Esophagus mucosa (tissue), 1 donor: ENCODE measurements around the gene KCND3. TPM values are rescaled to one million over a fixed set of nuclear protein-coding genes. Genes with fewer than 3 reads are reported as not detected.
A peak's percentile ranks its signal among the peaks of the same experiment; 100 is the strongest.

Experiments used
- ATAC-seq: fragments of 200-7000 bp; cut with Tn5 transposase; one replicate; pipeline ENCODE4 v1.9.1; 2020
- total RNA-seq: library from RNA; stranded (reverse); gene quantifications from one replicate; pipeline ENCODE4 v1.2.4, GENCODE V29; 2023
- donor health status: DM: yes; HTN: yes; CAD: no.

Gene KCND3
- total RNA-seq = 1.7 TPM

DNA sequence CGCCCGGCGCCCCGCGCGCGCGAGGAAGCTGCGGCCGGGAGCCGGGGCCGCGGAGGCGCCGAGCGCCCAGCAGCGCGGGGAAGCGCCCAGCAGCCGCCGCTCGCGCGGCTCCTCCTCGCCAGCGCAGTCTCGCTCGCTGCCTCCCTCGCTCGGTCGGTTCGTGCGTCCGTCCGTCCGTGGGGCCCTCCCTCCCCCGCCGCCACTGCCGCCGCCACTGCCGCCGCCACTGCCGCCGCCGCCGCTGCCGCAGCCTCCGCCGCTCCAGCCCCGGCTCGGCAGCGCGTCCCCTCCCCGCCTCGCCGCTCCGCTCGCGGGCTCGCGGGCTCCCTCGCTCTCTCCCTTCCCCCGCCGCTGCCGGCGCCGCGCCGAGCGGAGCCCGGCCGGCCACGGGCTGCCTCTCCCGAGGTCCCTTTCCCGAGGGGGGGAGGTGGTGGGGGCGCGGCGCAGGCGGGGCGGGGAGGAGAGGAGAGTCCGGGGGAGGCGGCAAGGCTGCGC lies at the start of gene KCND3:
TSS of gene KCND3 (minus strand) at position 138 of the 495 bp plus-strand sequence.
- ATAC-seq = peak; percentile 19

DNA sequence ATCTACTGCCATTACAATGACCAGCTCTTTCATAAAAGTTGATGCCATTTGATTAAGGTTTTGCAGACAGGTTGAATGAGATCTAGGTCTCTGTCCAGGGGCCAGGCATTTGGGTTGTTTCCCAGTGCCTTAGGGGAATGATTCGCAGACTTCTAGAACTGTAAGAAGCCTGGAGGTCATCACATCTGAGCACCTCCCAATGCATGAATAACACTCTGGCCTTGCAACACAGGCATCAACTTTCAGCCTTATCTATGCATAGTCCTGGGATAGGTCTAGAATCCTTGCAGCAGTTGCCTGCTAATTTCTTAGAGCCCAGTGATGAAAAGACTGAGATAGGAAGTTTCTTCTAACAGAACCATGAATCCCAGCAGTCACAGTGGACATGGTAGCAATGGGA lies 44.8 kb upstream of the KCND3 start:
- no peak for ATAC-seq

DNA sequence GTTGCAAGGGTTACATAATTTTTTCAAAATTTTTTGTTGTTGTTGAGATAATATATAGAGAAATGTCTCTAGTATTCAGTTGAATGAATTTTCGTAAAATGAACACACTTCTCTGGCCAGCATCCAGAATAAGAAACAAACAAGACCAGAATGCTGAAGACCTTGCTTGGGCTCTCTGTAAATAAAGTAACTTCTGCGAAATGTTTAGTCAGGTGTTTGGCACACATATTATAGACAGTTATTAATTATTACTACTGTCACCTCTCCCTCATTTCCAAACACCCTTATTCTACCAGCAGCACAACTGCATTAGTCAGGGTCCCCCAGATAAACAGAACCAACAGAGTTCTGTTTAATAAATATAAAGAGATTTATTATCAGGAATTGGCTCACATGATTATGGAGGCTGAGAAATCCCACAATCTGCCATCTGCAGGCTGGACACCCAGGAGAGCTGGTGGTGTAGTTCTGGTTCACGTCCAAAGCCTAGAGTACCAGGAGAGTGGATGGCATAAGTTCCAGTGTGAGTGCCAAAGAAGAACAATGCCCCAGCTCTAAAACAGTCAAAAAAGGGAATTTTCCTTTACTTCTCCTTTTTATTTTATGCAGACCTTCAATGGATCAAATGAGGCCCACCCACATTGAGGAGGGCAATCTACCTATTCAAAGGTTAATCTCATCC lies 44.1 kb upstream of the KCND3 start:
- ATAC-seq = no peak

DNA sequence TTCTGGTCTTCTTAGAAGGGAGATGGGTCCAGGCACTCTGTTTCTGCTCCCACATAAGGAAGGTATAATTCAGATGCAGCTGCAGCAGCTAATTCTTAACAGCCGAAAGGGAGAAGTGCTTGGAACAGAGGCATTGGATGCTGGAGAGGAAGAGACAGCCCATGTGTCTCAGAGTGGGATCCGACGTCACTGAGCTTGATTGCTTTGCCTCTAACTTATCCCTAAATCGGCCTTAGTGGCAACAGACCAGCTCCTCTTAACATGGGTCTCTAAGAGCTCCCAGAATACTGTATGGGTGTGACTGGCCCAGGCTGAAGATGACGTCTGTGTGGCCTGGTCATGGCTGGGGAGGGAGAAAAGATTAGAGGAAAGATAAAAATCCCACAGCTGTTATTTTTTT lies 40.7 kb upstream of the KCND3 start:
- ATAC-seq = no peak

DNA sequence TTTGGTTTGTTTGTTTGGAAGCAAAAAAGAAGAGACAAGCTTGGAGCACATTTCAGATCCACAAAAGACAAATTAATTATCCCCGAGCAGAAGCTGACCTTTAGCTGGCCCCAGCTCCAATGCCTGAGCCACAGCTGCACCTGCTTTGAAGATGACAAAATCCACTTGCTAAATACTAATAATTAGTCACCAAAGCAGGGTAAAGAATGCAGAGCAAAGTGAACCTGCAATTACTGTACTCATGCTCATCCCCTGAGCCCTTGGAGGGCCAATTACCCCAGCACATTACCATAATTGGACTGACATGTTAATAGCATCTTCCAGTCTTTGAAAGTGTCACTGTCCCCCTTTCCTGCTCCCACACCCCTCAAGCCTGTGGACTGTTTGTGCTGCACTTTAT lies 38.2 kb upstream of the KCND3 start:
- no peak for ATAC-seq

DNA sequence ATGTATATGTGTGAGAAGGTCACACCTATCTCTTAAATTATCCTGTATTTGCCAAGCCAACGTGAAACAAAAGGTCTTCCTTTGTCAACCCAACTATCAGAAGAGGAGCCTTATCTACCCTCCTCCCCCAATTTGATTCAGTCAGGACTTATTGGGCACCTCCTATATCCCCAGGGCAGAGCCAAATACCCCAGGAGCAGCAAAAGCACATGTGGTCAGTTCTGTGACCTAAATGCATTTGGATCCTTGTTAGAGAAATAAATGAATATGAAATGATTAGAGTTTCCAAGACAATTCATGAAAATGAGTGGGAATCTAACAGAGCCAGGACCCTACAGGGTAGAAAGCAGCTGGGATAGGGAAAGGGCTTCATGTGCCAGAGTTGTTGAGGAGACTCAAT lies 37.0 kb upstream of the KCND3 start:
- ATAC-seq = no peak

DNA sequence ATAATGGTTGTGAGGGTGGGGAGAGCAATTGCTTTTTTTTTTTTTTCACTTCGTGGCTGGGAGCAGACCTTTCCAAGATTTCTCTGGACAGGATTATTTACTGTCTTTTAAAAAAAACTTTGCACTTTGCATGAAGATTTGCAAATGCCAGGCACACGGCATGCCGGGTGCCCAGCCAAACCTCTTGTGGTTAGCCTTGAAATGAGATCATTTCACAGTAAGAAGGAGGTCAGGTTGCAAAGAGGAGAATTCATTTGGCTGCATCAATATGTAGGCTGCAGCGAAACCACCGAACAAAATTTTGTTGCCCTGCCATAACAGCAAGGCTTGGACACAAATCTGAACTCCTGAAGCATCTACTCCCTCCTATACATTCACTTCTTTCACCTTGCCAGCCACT lies 36.5 kb upstream of the KCND3 start:
- ATAC-seq = no peak

DNA sequence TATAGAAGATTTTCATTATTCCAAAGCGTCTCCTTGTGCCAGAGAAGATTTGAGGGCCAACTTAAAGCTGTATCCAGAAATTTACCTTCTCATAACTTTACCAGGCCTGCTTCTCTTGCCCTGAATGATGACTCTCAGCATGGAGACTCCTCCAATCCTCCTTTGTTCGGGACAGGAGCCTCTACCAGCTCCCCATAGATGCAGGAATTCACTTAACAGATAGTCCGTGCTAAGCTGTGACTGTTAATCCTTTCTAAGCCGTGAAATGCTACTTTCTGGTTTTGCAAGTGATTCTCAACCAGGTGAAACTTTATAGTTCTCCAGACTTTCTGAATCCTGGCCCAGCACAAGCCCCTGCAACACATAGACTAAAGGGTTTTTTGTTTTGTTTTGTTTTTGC lies 31.8 kb upstream of the KCND3 start:
- no peak for ATAC-seq

DNA sequence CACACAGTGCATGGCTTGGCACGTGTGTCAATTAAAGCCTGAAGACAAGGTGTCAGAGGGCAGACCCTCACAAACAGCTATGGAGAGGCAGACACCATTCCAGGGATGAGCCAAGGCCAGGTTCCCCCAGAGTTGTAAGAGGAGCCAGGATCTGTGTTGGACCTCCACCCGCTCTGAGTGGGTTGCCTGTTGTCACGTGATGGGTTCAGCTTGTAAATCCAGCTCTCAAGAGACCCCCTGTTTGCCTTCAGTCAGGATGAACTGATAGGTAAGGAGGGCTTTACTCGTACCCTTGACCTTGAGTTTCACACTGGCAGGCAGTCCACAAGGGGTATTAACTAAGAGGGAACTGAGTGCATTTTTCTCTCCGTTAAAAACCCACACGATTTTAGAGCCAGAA lies 27.7 kb upstream of the KCND3 start:
- no peak for ATAC-seq

DNA sequence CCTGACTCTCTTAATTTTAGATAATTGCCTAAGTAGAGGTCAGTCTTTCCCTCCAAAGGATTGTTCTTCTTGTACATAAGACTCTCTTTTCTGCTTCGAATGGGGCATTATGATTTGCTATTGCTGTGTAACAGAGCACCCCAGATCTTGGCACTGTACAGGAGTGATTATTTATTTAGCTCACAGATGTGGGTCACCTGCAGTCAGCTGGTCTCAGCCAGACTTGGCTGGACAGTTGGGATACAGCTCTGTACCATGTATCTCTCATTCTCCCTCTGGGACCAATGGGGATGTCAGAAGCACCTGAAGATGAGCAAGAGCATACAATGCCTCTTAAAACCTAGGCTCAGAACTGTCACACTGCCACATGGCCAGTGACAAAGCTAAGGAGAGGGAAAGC lies 23.4 kb upstream of the KCND3 start:
- ATAC-seq = no peak

DNA sequence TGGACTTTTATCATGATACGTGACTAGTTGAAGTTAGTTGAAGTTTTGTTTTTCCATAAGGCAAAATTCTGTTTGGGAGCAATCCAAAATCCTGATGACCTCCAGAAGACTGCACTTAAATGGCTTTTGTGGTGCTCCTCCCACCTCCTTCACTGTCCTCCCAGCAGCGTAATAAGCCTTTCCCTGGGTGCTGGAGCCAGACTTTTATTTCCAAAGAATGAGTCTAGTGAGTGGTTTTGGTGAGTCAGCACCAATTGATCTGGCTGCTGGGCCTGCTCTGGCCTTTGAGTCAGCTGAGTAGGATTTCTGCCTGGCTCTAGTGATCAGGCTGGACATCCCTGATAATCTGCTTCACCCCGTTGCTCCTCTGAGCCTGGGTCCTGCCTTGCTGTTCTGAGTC lies 21.7 kb upstream of the KCND3 start:
- peak; percentile 52 for ATAC-seq

DNA sequence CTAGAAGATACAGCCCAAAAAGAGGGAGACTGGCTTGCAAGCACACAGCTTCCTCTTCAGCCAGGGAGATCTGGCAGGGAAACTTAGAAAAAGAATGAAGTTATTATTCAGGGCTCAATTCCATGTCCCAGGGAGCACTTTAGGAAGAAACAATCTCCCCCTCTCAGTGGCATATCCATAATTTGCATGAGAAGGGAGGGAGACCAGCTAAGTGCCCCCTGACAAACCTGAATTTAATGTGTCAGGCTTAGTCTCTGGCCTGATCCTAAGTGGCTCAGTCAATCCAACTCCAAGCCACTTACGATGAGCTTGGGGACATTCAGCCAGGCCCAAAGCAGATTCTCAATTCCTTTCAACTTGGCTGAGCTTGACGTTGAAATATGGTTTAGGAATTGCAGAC lies 17.7 kb upstream of the KCND3 start:
- no peak for ATAC-seq

DNA sequence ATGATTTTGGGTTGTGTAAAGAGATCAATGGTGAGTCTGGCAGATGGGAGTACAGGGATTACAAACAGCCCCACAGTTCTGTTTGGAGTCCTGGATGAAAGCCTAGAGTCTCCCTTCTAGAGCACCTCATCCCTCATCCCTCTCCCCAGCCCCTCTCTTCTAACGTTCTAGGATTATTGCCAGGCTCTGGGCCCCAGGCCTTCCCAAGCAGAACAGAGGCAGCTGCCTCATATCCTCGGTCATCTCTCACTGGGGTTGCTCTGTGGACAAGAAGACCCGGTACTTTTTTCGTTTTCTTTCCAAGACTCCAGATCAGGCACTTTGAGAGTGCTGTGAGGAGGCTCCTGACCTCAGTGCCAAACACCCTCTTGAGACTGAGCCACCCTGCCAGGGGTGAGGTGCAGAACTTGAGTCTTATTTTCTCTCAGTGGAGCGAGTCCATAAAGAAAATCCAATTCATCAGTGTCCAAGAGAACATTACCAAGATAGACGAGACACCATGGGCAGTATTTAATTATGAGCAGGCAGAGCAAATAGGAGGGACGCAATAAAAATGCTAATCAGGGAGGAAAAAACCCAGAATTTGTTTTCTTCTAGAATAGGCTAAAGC lies 17.1 kb upstream of the KCND3 start:
- ATAC-seq = no peak

DNA sequence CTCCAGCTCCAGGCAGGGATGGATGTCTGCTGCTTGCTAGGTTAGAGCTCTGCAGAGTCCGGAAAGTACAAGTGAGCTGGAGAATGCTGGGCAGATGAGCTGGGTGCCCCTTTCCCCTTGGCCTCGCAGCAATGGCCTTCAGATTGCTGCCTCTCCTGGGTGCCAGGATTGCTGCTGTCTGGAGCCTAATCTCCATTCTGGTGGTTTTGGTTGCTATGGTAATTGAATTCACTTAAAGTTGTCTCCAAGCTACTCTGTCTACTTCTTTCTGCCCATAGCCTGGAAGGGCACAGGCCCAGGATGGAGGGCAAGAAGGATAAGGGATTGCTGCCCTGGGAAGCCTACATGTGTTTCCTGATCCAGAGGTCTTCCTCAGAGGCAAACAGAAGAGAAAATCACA lies 14.6 kb upstream of the KCND3 start:
- ATAC-seq = no peak

DNA sequence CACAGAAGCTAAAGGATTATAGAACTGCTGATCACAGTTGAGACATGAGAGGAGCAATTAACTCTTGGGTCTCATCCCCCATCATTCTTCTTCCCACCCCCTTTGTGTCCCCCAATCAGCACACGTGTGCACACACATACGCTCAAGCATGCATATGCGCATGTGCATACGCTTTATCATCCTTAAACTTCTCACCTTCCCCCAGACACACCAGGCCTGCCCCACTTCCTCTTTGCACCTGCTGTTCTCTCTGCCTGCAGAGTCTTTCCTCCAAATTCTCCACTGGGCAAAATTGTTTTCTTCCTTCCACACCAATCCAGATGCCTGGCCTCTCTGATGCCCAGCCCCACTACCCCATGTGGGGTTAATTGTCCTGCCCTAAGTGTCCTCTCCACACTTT lies 13.0 kb upstream of the KCND3 start:
- ATAC-seq = no peak

DNA sequence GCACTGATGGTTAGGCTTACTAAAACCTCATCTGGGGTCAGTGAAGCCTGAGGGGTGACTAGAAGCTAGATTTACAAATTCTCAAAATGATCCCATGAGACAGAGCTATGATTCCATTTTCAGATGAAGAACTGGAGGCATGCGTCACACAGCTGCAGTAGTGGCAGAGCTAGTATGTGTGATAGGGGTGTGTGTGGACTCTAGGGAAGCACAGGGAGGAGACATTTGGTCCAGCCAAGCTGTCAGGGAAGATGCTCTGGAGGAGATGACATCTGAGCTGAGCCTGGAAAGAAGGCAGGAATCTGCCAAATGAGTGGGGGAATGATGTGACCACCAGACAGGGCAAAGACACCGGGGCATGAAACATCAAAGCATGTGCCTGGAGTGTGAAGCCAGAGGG lies 12.0 kb upstream of the KCND3 start:
- no peak for ATAC-seq

DNA sequence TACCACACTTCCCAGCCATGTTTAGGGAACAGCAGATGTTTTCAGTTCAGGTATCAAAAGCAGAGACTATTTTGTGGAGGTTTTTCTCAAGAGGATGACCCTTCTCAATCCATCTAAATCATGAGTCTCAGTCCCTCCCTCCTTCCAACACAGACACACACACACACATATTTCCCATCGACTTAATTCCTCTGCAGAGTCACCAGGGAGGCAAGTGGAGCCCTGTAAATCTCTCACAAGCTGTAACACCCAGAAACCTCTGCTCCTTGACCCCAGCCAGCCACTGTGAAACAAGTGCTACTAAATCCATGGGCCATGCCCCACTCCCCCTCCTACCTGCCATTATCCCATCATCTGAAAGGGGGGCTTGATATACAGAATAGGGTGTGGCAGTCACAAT lies 10.6 kb upstream of the KCND3 start:
- no peak for ATAC-seq

DNA sequence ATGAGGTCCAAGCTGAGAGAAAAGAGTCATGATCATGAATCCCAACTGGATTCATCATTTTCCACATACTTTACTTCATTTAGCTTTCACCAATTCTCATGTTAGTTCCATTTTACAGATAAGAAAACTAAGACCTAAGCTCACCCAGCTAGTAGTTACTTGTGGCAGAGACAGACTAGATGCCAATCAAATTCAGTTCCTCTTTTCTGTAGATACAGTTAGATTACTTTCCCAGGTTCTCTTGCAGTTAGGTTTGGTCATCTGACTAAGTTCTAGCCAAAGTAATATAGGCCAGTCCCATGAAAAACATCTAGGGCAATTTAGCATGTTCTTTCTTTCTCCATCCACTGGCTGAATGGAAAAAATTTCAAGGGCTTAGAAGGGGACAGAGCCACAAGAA lies 8.9 kb upstream of the KCND3 start:
- ATAC-seq = no peak

DNA sequence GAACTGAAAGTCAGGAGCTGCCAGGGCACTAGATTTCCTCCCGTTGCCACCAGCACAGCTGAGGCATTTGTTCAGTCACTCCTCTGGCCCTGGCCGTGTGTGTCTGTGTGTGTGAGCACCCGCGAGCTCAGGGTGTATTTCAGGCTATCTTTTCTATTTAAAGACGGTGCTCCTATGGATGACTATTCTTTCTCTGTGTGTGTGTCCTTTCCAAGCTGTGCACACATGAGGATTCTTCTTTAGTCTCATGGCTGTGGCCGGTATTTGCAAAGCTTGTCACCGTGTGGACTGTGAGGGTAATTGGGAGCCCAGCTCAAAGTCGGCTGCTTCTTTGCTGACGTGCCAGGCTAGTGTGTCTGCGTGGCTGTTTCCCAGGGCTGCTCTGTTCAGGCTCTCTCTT lies 3.0 kb upstream of the KCND3 start:
- no peak for ATAC-seq

DNA sequence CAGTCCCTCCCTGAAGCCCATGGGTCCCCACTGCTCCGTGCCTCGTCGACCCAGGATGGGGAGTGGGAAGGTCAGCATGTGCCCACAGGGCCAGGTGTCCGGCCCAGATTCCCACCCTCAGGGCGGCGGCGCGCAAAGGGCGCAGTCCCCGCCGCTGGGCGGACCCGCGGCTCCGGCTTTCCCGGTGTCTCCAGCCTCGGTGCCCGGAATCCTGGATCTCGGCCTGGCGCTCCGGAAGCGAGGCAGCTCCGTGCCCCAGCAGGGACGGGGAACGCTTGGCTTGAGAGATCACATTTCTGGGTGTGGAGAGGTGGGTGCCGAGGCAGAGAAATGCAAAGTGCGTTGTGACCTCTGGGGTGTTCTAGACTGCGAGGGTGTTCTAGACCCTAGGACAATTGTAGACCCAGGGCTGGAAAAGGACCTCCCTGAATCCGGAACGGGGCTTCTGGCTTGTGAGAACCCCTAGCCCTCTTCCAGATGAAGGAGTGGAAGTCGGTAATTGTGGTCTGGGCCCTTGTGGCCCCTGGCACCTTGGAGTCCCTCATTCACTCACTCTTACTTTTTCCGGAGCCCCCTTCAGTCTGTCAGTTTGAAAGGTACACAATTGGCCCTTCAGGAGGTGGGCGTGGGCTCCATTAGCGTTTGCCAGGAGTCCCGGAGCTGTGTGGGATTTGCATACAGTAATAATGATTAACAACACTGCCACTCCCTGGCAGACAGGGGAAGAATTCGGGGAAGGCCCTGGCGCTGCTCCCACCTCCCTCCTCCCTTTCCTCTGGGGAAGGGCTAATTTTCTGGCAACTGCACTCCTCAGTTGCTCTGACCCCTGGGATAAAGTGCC lies 1.6 kb upstream of the KCND3 start:
- ATAC-seq = peak; percentile 82

DNA sequence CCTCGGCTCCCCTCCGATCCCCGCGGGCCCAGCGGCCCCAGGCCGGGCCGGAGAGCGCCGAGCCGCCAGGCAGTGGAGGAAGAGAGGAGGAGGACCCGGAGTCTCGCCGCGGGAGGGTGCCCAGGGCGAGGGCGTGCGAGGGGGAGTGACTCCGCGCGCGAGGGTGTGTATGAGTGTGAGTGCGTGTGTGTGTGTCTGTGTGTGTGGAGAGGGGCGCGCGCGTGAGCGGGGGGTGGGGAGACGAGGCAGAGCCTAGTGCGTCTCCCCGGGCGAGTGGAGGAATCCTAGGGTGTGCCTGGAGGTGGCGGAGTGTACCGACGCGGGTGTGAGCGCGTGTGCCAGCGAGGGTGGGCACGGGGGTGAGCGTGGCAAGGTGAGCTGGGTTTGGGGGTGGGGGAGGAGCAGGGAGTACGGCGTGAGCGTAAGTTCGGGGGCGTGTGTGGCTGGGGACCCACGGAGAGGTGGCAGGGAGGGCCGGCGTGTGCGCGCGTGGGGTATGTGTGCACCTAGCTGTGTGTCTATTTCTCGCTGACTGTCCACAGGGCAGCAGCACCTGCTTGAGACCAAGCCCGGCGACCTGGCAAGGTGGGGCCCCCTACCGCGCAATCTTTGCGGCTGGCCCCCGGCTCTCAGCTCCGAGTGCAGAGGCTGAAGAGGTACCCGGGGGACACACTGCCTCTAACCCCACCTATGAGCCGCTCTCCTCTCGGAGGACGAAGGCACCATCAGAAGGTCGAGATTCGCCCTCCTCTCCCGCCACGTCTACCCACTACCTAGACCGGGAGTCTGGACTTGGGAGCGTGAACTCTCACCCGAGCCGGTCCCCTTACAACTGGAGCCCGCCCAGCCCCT lies 784 bp upstream of the KCND3 start:
- peak; percentile 52 for ATAC-seq

DNA sequence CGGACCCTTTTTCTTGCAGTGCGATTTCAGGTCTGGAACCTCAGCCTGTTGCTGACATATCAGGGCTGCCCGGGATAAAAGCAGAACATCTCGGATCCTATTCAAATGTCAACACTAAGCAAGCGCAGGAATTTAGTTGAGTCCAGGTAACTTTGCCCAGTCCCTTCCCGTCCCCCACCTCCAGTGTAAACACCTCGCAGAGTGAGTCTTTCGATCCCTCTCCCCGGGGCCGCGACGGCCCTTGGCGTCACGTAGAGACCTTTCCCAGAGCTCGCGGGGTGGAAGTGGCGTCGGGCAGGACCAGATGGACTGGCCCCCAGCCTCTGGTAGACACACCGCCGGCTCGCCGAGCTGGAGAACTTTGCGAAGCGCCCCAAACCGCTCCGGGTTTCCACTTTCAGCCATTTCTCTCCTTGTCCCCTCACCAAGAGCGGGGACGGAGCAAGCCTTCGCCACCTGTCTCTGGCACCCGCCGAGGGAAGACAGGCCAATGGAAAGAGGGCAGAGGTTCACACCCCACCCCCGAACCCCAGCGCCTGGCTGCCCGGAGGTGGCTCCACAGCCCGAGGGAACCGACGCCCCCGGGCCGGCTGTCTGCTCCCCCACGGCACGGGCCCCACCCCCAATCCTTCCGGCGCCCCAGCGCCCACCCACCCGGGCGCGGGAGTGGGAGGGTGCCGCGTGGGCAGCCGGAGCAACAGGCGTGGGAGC lies 570 bp downstream of the KCND3 start:
- ATAC-seq = no peak
